ENCODE measurements around the gene GLT1D1.

- TF ChIP-seq GATA3 (IDR thresholded peaks at IDR 0.05; ENCODE audit: low read depth, low read length) (no peak), GATA2 (IDR thresholded peaks at IDR 0.05; ENCODE audit: low read depth, low read length) (no peak)
These were observed 33.0 kb upstream of the GLT1D1 start for GRCh38 chr12:128820253-128820652.
